Activated B cell treated with CpG ODN at 0.5 μM for 24 hours (primary cell): ENCODE results near the gene FHIT. TPM values are rescaled to one million over a fixed set of nuclear protein-coding genes. Genes with fewer than 3 reads are reported as not detected.

ENCODE experiments used
- ATAC-seq: fragments of 200-7000 bp; cut with Tn5 transposase; one replicate; pipeline ENCODE4 v1.10.0; 2021; ENCODE audit warnings: low read depth, mild to moderate bottlenecking, moderate library complexity
- CTCF ChIA-PET: fragments of 350-600 bp; sonication (Branson Sonifier 250); formaldehyde crosslinking; loops from one replicate; lab custom pipeline; 2021; ENCODE audit warnings: antibody characterized with exemption; lab: Charles Lee
- POLR2A ChIA-PET: fragments of 350-600 bp; sonication (Branson Sonifier 250); formaldehyde crosslinking; loops from one replicate; lab custom pipeline; 2021; ENCODE audit warnings: antibody characterized with exemption; lab: Charles Lee
- DNase-seq: peaks from one replicate; pipeline ENCODE4 v3.0.0; 2022
- H3K27ac Mint-ChIP-seq: one replicate; pipeline ENCODE4 v1.8.0; 2020; ENCODE audit warnings: mixed read lengths
- H3K27me3 Mint-ChIP-seq: one replicate; pipeline ENCODE4 v1.8.0; 2021; ENCODE audit warnings: mixed read lengths
- H3K36me3 Mint-ChIP-seq: one replicate; pipeline ENCODE4 v1.8.0; 2021; ENCODE audit warnings: low read depth, mixed read lengths
- H3K4me1 Mint-ChIP-seq: one replicate; pipeline ENCODE4 v1.8.0; 2021; ENCODE audit warnings: mixed read lengths
- H3K4me3 Mint-ChIP-seq: one replicate; pipeline ENCODE4 v1.8.0; 2020; ENCODE audit warnings: mild to moderate bottlenecking, mixed read lengths
- H3K9me3 Mint-ChIP-seq: one replicate; pipeline ENCODE4 v1.8.0; 2020; ENCODE audit warnings: mixed read lengths
- intact Hi-C: fragments of 100-400 bp; cut with micrococcal nuclease; formaldehyde crosslinking; loops from one replicate; pipeline ENCODE4 v1.15.1; 2024
- total RNA-seq: library from RNA; stranded (reverse); gene quantifications from 2 replicates; pipeline ENCODE4 v1.2.3, GENCODE V29; 2022
- TF ChIP-seq, protein P1 (sequence below): fragments of 200-600 bp; IDR thresholded peaks from one replicate; pipeline ENCODE4 v1.8.0; 2022; ENCODE audit warnings: antibody characterized with exemption, mild to moderate bottlenecking

FHIT gene
- total RNA-seq, 1 donor from 2014 or later = 5.5 TPM

DNA sequence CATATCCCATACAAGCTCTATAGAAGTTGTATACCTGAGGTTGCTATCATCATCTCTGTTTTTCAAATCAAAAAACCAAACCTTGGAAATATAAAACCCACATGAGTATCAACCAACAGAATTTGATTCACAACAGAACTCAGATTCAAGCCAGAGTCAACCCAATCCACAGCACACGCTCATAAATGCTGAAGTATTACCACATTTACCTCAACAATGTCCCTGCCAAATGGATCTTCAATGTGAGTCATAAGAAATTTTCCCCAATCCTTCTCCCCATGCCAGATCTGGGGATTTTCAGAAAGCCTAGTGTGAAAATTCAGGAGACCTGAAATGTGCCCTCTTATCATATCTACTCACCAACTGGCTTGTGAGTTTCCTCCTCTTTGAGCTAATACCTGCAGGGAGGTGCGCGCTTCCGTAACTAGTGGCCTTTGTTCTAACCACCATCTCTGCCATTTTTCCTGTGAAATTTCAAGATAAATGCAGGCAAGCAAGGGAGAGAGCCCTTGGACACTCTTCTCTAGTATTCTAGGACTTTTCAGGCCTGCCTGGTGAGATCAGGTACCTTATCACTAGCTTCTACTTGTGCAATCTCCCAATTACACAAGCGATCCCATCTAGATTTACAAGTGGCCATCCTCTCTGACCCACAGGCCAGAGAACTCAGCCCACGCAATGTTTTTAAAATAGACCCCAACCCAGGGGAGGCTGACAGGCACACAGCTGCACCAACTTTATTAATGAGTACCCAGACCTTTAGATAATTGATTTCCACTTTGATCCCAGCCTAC lies 1124.5 kb downstream of the FHIT start:
- POLR2A ChIA-PET = no interaction called here
- no peak overlapping the region for H3K27ac Mint-ChIP-seq

DNA sequence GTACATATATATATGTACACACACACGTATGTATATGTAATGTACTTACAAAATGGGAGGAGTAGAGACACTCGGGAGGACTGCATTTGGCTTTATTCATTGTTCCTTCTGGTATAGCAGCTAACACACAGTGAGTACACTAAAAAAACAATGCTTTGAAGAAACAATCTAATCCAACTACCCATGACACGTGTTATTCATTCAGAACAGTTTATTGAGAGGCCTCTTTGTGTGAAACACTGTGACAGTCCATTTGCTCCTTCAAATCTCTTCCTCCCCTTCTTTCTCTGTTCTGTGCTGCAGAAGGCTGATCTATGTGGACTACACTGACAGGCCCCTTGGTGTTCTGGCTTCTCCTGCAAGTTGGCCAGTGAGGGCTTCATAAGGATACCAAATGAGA lies 1125.6 kb downstream of the FHIT start:
- TF ChIP-seq, protein P1, sequence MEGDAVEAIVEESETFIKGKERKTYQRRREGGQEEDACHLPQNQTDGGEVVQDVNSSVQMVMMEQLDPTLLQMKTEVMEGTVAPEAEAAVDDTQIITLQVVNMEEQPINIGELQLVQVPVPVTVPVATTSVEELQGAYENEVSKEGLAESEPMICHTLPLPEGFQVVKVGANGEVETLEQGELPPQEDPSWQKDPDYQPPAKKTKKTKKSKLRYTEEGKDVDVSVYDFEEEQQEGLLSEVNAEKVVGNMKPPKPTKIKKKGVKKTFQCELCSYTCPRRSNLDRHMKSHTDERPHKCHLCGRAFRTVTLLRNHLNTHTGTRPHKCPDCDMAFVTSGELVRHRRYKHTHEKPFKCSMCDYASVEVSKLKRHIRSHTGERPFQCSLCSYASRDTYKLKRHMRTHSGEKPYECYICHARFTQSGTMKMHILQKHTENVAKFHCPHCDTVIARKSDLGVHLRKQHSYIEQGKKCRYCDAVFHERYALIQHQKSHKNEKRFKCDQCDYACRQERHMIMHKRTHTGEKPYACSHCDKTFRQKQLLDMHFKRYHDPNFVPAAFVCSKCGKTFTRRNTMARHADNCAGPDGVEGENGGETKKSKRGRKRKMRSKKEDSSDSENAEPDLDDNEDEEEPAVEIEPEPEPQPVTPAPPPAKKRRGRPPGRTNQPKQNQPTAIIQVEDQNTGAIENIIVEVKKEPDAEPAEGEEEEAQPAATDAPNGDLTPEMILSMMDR = no peak
- H3K9me3 Mint-ChIP-seq = no peaks in the 10 kb centered on the region
- no peak overlapping the region for H3K4me3 Mint-ChIP-seq
- DNase-seq (no peak), ATAC-seq (no peak)
- no peaks in the 10 kb centered on the region for H3K36me3 Mint-ChIP-seq
- ChIA-PET CTCF (no interaction called here), POLR2A (no interaction called here)
- H3K27ac Mint-ChIP-seq = no peak overlapping the region
- H3K27me3 Mint-ChIP-seq = no peaks in the 10 kb centered on the region
- no peaks in the 10 kb centered on the region for H3K4me1 Mint-ChIP-seq
- intact Hi-C loops = no loop called here

More for the DNA sequence above, 1124.5 kb downstream of the FHIT start:
- CTCF ChIA-PET = no interaction called here
- intact Hi-C loops = no loop called here
- Mint-ChIP-seq H3K36me3 (no peaks in the 10 kb centered on the region), H3K4me3 (no peak overlapping the region), H3K27me3 (no peaks in the 10 kb centered on the region), H3K4me1 (no peaks in the 10 kb centered on the region), H3K9me3 (no peaks in the 10 kb centered on the region)
- TF ChIP-seq, protein P1 = no peak
- ATAC-seq (no peak), DNase-seq (no peak)

DNA sequence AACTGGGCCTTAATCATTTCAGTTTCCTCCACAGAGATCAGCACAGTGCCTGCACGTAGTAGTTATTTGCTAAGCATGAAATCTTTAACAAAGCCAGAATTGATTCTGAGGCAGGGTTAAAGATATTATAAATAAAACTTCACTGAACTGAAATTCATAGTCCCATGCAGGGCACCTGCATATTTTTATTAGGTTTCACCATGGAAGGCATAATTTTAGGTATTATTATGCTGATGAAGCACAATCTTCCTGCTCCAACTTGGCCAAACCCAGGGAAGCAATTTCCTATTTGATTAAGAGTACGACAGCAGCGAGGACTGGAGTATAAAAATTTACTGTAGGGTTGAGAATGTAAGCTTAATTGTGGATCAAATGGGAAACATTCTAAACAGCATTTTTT lies 1131.0 kb downstream of the FHIT start:
- Mint-ChIP-seq H3K27ac (no peak overlapping the region), H3K36me3 (no peaks in the 10 kb centered on the region), H3K27me3 (no peaks in the 10 kb centered on the region), H3K4me3 (no peak overlapping the region), H3K4me1 (no peaks in the 10 kb centered on the region), H3K9me3 (no peaks in the 10 kb centered on the region)
- intact Hi-C loops = no loop called here
- no peak for DNase-seq
- no peak for ATAC-seq
- ChIA-PET POLR2A (no interaction called here), CTCF (no interaction called here)
- TF ChIP-seq, protein P1 = no peak

DNA sequence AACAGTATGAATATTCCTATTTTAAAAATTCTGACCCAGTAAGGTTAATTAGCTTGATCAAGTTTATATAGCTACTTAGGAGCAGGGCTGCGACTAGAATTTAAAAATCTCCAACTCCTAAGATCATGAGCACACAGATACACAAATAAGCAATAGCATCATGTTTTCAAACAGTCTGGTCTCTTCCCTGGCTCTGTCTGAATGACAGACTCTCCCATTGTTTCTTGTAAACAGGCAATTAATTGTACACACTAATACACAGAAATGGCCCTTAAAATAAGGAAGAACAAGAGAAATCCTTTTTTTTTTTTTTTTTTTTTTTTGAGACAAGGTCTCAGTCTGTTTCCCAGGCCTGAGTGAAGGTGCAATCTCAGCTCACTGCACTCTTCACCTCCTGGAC lies 1137.1 kb downstream of the FHIT start:
- no peaks in the 10 kb centered on the region for H3K4me1 Mint-ChIP-seq
- ChIA-PET CTCF (no interaction called here), POLR2A (no interaction called here)
- H3K27me3 Mint-ChIP-seq = no peaks in the 10 kb centered on the region
- TF ChIP-seq, protein P1 = no peak
- intact Hi-C loops = no loop called here
- DNase-seq (no peak), ATAC-seq (no peak)
- no peak overlapping the region for H3K27ac Mint-ChIP-seq
- no peaks in the 10 kb centered on the region for H3K9me3 Mint-ChIP-seq
- H3K36me3 Mint-ChIP-seq = no peaks in the 10 kb centered on the region
- H3K4me3 Mint-ChIP-seq = no peak overlapping the region

DNA sequence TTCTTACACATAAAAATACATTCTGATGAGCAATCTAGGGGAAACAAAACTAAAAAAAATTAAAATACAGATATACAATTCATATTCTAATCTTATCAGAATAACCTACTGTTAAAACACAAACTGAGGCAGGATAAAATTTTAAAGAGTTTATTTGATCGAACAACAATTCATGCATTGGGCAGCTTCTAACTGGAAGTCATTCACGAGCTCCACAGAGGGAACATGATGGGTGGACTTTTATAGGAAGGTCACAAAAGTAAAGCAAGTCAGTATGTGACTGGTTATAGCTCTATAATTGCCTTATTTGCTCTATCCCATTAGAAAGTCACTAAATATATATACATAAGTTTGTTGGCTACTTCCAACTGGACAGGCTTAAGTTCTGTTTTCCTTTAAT lies 1144.0 kb downstream of the FHIT start:
- no peaks in the 10 kb centered on the region for H3K36me3 Mint-ChIP-seq
- no peak overlapping the region for H3K4me3 Mint-ChIP-seq
- ATAC-seq = no peak
- H3K4me1 Mint-ChIP-seq = peaks cover 5% of the 10 kb centered on the region
- intact Hi-C loops = no loop called here
- no peaks in the 10 kb centered on the region for H3K27me3 Mint-ChIP-seq
- no peak for DNase-seq
- ChIA-PET CTCF (no interaction called here), POLR2A (no interaction called here)
- H3K27ac Mint-ChIP-seq = no peak overlapping the region
- no peaks in the 10 kb centered on the region for H3K9me3 Mint-ChIP-seq
- TF ChIP-seq, protein P1 = no peak
